ENCODE measurements around the gene FRMD4A.
"Not testable (repeated sequence)": the region's sequence is repeated elsewhere in the genome, so short reads cannot be mapped to it uniquely, and the experiment has no call there.

Gene FRMD4A

DNA sequence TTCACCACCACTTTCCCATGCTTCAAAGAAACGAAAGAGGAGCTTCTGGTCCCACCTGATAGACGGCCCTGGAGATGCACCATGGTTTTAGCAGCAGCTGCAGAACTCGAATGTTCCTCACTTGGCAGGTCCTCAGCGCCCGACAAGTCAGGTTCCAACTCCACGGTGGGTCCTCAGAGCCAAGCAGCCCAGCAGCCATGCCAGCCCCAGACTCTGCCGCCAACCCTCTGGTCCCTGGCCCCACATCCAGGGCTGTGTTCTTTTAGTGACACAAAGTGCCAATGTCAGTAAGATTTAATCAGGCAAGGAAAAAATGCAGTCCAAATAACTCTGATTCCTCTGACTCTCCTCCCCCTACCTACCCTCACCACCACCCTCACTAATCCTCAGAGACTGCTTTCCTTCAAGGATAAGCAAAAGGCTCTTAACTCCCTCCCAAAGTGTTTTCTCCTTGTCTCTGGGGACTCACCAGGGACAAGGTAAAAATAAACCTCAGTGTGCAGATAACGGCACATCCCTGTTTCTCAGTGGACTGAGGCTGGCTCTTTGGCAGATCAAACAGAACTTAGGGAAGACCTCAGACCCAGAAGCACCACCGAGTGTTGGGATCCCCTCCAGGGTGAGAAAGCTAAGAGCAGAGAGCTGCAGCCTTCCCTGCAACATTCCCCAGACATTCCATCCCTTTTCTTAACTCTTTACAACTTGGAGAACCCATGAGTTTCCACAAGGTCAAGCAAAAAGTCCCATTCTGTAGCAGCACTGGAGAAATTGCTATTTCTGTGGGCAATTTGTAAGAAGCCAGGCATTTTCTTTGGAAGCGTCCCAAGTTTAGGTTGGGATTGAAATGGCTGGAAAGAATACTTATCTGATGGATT is 358.9 kb downstream of the FRMD4A start:
- DNase-seq, result no peak

DNA sequence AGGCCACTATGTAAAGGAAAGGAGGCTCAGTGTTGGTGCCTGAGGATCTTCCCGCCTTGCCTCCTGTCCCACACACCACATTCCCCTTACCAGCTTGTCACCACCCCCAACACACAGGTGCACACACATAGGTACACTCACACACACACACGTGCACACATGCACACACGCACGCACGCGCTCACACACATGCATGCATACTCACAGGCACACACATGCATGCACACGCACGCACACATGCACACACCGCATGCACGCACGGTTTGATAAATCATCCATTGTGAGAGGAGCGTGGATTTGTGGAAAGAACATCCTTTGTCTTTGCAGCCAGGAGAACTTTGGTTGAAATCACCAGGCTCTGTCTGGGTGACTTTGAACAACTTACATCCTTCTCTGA is 359.8 kb downstream of the FRMD4A start:
- DNase-seq, result no peak

DNA sequence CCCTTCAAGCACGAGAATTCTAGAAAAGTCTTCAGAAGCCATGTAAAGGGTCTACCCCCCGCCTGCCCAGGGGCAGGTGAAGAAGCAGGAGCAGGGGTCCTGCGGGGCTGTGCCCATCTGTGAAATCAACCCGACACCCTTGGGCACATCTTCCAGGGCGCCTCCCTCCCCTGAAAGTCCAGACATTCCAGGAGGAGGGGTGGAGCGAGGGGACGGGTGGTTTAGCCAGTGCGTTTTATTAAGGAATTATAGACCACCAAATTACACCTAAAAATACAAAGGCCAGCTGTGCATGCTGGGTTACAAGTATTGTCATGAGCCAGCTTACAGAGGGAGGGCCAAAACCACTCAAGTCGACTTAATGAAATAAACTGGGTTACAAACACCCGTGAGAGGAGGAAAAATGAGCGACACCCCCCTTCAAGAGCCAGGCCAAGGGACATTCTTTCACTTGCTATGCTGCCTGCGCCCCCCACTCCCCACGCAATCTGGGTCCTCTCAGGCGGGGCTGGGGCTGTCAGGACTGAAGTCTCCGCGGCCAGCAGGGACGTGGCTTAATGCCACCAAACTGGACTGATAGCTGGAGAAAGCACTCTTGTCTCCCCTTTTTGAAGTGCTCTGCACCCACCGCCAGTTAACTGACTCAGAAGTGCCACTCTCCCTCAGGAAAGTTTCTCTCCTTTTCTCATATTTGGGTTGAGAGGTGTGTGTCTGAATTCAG is 360.3 kb downstream of the FRMD4A start:
- no peak for DNase-seq

DNA sequence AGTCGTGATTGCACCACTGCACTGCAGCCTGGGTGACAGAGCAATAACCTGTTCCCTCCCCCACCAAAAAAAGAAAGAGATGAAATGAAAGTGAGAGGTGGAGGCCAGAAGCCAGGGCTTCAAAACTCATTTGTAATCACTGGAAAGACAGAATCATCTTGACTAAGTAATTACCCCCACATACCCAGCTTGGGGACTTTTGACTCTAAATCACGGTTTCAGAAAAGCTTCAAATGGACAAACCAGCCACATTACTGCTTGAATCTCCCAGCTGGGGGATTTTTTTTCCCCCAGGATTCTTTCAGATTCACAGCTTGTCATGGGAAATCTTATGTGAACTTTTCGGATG is 361.0 kb downstream of the FRMD4A start:
- DNase-seq, result no peak

DNA sequence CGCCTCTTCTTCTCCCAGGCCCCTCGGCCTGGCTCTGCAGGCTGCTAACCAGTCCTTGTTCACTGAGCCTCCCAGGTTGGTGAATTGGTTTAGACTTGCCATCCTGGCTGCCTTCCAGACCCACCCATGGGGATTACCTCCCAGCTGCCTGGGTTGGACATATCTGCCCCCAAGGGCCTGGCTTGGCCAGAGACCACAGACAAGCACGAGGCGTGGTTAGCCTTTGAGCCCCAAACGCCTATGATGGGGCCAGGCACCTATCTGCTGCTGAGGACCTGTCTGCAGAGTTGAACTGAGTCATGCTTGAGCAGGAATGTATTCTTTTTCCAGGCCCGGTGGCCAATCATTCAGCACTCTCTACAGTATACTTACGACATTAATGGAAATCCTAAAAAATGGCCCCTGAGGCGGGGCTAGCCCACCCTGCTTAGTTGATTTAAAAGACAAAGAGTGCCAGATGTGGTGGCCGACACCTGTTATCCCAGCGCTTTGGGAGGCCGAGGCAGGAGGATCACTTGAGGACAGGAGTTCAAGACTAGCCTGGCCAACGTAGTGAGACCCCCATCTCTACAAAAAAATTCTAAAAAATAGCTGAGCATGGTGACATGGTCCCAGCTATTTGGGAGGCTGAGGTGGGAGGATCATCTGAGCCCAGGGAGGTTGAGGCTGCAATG is 361.5 kb downstream of the FRMD4A start:
- no peak for DNase-seq

DNA sequence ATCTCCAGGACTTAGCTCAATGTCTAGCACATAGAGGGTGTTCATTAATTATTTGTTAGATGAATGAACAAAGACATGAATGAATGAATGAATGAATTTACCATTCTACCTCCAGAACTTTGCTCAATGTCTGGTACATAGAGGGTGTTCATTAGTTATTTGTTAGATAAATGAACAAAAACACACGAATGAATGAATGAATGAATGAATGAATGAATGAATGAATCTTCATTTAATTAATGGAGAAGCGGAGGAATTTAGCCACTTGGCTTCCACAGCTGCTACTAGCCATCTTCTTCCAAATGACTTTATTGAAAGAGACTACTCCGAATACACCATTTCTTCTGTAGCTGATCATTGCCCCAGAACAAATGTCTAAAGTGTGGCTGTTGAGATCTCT is 368.9 kb downstream of the FRMD4A start:
- no peak for DNase-seq

DNA sequence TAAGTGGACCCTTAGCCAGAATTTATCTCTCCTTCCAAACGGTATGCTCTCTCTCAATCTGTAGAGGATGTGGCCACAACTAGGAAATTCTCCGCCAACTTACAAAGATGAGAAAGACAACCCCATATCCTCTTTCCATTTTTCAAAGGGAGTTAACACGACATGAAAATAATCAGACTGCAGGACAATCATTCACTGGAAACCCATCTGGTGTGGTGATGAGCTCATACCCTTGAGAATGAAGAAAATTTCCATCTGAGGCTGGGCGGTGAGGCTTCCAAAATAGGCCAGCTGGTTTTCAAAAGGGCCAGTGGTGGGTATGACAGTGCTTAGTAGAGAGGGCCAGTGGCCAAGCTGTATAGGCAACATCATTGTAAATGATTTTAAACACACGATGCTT is 369.6 kb downstream of the FRMD4A start:
- DNase-seq, result no peak

DNA sequence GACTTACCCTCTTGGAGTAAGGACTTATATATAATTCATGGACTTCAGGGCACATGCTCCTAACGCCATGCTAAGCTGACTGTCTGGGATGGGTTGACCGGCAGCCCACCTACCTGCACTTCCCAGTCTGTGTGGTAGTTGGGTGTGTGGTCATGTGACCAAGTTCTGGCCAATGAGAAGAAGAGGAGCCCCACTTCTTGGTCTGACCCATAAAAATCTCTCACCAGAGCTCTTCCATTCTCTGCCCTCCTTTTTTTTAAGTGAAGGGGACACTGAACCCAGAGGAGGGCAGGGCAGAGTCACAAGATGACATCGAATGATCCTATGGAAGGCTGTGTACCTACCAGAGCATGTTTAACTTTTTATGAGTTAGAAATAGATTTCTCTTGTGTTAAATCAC is 370.1 kb downstream of the FRMD4A start:
- no peak for DNase-seq

DNA sequence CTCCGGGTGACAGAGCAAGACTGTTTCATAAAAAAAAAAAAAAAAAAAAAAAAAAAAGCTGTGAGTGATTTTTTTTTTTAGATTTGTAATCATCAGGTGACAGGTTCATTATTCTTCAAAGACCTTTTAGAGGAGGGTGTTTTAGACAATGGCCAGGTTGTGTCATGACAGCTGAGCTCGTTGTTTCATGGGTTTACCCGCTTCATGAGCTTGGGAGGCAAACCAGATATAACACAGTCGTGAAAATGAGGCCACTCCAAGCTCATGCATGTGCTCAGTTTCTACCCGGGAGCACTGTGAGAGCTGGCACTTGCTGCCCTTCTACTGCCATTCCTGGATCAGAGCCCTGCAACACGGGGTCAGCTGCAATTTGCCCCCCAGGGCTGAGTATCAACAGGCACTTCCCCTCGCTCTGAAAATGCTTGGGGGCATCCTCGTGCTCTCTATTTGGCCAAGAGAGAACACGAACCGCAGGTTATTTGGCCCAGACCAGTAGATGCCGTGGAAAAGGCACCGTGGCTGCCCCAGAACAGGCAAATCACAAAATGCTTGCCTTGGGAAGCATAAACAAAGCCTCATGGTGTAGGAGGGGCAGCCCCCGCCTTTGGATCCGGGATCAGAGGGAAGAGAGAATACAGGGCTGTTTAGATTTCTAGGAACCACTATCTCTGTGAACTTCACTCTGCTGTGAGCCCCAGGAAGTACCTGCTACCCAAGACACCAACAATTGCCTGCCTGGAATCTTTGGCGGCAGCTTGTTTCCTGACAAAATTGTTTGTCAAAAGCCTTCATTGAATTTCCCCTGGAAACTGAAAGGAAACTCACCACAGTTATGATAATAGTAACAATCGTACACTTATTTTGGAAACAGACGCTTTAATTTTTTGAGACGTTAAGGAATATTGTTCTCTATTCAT is 371.0 kb downstream of the FRMD4A start:
- DNase-seq, result no peak

DNA sequence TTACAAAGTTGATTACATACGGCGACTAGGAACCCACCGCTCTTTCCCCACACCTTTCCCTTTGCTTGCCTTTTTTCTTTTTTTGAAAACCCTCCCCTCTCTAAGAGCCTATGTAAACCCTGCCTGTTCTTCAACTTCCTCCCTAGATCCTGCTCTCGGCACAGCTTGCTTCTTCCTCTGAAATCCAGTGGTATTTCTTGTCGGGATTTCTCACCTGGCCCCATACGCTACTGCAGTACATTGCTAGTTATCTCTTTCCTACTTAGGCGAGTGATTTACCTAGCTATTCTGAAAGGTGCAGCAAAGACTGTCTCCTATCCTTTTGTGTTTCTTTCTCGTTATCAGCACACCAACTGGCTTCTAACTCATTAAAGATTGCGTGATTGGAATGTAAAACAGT is 372.9 kb downstream of the FRMD4A start:
- DNase-seq, result no peak

DNA sequence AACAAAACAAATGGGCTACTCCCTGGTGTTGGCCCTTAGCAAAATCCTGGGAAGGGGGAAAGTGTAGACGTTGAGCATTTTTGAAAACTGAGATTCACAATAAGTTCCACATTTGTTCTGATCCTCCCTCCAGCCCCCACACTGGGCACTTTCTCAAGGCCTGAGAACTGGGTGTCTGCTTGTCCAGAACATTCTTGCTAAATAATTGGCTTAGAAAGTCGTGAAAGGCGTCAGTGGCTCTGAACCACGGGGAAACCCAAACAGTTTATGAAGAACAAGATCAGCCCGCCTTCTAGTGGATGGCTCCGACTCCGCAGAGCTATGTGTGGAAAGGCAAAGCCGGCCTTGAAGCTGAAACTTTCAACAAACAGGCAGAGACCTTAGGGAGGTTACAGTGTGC is 373.9 kb downstream of the FRMD4A start:
- no peak for DNase-seq

DNA sequence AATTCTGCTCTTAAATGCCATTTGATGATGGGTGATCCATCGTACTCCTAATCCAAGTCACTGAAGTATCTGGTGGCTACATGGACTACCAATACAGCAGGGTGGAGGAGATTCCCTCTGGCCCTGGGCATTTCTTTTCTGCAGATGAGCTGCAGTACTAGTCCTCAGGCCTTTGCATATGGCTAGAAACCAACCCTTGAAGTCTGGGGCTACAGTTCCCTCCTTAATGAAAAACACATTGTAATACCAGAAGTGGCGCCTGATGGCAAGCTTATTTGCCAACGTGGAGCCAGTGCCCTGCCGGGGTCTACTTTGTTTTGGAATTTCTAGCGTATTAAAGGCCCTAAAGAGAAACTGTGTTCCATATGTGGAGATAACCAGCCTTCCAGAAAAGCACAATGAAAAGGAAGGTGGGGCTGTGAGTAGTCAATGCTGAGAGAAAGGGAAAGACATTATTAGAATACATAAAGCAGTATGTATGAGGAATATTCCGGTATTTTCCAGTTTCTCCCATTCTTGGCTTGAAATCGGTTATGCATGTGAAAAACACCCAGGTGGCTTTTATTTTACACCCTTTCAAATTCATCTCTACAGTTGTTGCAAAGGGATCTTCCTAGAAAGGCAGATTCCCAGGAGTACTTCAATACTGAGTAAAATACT is 375.2 kb downstream of the FRMD4A start:
- DNase-seq, result no peak

DNA sequence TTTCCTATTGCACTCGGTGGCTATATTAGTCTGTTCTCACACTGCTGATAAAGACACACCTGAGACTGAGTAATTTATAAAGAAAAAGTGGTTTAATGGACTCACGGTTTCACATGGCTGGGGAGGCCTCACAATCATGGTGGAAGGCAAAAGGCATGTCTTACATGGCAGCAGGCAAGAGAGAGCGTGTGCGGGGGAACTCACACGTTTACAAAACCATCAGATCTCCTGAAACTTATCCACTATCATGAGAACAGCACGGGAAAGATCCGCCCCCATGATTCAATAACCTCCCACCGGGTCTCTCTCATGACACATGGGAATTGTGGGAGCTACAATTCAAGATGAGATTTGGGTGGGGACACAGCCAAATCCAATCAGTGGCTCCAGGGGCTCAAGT is 376.5 kb downstream of the FRMD4A start:
- DNase-seq, result not testable (repeated sequence)

DNA sequence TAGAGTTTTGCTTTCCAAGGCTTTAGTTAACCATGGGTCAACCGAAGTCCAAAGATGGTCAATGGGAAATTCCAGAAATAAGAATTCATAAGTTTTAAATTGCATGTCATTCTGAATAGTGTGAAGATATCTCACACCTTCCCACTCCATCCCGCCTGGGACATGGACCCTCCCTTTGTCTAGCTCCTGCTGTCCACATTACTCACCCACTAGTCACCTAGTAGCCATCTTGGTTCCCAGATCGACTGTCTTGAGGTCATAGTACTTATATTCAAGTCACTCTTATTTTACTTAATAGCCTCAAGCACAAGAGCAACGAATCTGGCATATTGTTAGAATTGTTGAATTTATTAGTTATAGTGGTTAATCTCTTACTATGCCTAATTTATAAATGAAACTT is 377.4 kb downstream of the FRMD4A start:
- no peak for DNase-seq

DNA sequence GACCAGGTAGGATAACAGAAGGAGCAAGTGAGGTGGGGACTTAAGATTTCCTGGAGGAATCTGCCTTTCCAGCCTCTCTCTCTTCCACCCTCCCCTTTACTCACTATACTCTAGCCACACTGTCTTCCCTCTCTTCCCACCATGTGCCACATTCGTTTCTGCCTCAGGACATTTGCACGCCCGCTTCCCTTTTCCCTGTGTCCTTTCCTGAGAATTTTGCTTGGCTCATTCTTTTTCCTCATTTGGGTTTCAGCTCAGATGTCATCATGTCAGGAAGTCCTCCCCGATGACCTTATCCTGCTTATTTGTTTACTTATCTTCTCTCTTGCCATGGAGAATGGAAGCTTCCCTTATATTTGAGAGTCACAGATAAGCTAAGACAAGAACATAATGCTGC is 380.2 kb downstream of the FRMD4A start:
- no peak for DNase-seq

DNA sequence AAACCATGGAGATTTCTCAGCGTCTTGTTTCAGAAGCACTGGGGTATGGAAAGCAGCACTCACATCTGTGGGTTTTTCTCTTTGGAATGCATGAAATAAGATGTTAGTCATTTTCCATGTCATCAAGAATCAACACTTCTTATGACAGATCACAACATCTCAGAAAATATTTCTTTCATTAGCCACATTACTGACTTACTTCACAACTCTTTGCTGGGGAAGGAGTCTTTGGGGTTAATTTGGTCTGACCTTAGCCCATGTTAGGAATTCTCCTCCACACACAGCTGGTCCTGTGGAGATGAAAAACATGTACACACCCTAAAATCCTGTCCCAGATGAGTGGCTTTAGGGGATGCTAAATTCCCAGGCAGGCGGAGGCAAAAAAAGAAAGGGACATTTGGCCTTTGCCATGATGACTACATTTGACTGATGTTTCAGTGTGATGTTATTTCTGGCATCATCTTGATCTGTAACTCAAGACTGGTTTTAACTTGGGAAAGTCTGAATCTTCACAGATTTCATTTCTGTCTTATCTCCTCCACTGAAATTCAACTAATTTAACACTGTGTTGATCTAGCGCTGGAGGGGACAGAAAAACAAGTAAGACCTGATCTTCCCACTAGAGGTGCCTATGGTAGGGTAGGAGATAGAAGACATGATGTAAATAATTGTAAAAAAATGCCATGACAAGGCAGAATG is 380.7 kb downstream of the FRMD4A start:
- no peak for DNase-seq

DNA sequence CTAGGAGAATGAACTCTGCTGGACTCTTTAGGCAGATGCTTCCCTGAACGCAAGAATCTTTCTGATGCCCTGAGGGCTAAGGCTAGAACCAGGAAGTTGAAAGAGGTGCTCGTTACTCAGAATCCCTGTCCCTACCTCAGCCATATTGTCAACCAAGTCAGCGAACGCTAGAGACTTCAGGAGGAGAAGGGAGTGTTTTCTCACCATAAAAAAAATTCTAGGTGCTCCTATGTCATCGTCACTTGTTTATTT is 384.6 kb downstream of the FRMD4A start:
- DNase-seq, result no peak

DNA sequence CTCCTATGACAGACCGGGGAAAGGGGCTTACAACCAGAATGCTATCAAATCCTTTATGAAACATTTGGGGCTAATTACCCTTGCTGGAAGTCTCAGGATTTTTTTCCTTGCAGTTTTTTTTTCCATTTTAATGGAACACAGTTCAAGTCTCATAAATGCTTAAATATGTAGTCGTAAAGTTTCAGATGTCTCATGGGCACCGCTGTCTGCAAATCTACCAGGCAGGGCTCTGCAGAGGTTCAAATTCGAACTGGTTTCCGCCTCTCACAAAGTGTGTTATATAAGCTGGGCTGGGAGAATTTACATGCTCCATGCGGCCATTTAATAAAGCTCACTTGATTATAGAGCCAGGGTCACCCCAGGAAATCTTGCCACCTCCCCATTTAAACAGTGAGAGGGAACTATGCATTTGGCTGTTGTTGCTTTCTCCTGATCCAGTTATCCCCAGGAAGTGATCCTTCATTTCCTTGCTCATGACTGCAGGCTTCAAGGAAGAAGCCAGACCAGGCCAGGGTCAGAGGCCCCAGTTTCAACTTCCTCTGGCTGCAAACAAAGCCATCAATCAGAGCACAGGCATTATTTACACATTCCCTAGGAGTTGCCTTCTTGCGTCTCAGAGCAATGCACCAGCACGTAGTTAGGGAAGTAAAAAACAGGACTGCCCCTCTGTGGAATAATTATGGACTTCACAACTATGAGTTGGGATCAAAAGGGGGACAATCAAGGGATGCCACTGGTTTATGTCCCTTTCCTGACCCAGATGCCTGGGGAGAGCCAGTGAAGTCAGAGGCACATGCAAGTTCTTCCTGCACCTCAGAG is 385.1 kb downstream of the FRMD4A start:
- no peak for DNase-seq

DNA sequence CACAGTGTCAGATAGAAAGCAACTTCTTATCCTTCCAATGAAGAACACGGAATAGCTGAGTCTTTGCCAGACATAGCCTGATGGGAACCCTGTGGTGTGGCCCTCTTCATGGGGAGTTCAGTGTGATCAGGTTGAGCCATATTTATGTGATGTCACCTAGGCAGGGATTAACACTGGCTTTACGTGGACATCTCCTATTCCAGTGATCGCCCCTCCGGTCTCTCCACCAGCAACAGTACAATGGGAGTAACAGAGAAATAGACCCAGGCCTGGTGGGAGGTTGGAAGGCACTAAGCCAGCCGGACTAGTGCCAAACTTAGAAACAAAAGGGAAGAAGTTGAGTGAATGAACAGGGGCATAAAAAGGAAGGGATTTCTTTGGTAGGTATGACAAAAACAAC is 385.9 kb downstream of the FRMD4A start:
- no peak for DNase-seq

DNA sequence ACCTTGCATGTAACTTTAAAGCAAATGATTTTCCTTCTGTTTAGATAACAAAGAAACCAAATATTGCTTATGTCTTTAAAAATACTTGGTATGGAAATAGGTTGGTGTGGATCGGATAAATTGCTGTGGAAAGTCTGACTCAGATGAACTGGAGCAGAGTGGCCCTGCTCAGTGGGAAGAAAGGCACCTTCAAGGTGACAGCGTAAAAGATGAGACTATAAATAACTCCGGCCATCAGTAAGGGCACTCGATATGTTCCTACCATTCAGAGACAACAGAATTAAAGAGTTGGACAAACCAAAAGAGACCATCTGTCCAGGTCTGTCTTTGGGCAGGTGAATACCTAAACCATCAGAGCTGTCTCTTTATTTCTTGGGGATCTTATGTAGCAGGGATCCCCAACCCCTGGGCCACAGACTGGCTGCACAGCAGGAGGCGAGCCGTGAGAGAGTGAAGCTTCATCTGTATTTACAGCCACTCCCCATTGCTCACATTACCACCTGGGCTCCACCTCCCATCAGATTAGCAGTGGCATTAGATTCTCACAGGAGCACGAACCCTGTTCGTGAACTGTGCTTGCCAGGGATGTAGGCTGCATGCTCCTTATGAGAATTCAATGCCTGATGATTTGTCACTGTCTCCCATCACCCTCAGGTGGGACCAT is 386.9 kb downstream of the FRMD4A start:
- no peak for DNase-seq

DNA sequence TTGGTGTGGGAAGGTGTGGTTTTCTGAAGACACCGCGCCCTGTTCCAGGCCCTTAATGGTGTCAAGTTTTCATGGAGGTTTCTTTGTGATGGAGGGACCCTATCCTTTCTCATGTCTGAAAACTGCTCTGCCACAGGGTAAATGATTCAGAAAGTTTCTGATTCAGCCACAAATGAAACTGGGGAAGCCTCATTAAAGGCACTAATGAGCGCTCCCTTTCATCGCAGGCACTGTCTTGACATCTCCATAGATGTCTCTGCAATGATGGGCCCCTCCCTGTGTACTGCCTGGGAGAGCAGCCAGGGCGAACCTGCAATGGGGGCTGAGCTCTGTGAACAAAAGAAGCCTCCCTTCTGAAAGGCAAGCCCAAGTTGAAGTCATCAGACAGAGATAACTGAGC is 388.7 kb downstream of the FRMD4A start:
- DNase-seq, result no peak
